Neural cell (in vitro differentiated cells): ENCODE results near the gene BORCS5.

Source experiments
- CTCF ChIP-seq: fragments of 450-650 bp; IDR thresholded peaks from 2 replicates; pipeline ENCODE4 v1.5.1; 2014; ENCODE audit warnings: antibody characterized with exemption, mild to moderate bottlenecking, moderate library complexity; ENCODE audit not compliant: poor library complexity, severe bottlenecking
- EP300 ChIP-seq: fragments of 450-650 bp; conservative IDR thresholded peaks from 2 replicates; pipeline ENCODE4 v1.6.1; 2014; ENCODE audit warnings: antibody characterized with exemption, mild to moderate bottlenecking, moderate library complexity; ENCODE audit not compliant: poor library complexity, severe bottlenecking
- EZH2 ChIP-seq: fragments of 200-600, 300-800 bp; shearing (Covaris generic), sonication (generic); IDR thresholded peaks from 2 replicates; pipeline ENCODE4 v1.6.1; 2014; ENCODE audit warnings: antibody characterized with exemption, low read length, borderline replicate concordance, mild to moderate bottlenecking; ENCODE audit not compliant: insufficient read depth, poor library complexity, severe bottlenecking
- MXI1 ChIP-seq: fragments of 450-650 bp; conservative IDR thresholded peaks from 2 replicates; pipeline ENCODE4 v1.6.1; 2014; ENCODE audit warnings: antibody characterized with exemption, mild to moderate bottlenecking; ENCODE audit not compliant: poor library complexity, severe bottlenecking
- POLR2AphosphoS5 ChIP-seq: IDR thresholded peaks from 2 replicates; pipeline ENCODE4 v1.6.1; 2012
- RAD21 ChIP-seq: fragments of 450-650 bp; conservative IDR thresholded peaks from 2 replicates; pipeline ENCODE4 v1.6.1; 2014; ENCODE audit warnings: antibody characterized with exemption, mild to moderate bottlenecking, moderate library complexity
- SMC3 ChIP-seq: fragments of 450-650 bp; conservative IDR thresholded peaks from 2 replicates; pipeline ENCODE4 v1.6.1; 2014; ENCODE audit warnings: antibody characterized with exemption, mild to moderate bottlenecking, moderate library complexity; ENCODE audit not compliant: poor library complexity
- TAF1 ChIP-seq: IDR thresholded peaks from 2 replicates; pipeline ENCODE4 v1.6.1; 2012; ENCODE audit warnings: low read depth
- TF ChIP-seq, protein P1 (sequence below): IDR thresholded peaks from 2 replicates; pipeline ENCODE4 v1.6.1; 2012; ENCODE audit warnings: borderline replicate concordance

GRCh38 chr12:12501121-12501520, 144.2 kb downstream of the BORCS5 start:
- TF ChIP-seq, protein P1, sequence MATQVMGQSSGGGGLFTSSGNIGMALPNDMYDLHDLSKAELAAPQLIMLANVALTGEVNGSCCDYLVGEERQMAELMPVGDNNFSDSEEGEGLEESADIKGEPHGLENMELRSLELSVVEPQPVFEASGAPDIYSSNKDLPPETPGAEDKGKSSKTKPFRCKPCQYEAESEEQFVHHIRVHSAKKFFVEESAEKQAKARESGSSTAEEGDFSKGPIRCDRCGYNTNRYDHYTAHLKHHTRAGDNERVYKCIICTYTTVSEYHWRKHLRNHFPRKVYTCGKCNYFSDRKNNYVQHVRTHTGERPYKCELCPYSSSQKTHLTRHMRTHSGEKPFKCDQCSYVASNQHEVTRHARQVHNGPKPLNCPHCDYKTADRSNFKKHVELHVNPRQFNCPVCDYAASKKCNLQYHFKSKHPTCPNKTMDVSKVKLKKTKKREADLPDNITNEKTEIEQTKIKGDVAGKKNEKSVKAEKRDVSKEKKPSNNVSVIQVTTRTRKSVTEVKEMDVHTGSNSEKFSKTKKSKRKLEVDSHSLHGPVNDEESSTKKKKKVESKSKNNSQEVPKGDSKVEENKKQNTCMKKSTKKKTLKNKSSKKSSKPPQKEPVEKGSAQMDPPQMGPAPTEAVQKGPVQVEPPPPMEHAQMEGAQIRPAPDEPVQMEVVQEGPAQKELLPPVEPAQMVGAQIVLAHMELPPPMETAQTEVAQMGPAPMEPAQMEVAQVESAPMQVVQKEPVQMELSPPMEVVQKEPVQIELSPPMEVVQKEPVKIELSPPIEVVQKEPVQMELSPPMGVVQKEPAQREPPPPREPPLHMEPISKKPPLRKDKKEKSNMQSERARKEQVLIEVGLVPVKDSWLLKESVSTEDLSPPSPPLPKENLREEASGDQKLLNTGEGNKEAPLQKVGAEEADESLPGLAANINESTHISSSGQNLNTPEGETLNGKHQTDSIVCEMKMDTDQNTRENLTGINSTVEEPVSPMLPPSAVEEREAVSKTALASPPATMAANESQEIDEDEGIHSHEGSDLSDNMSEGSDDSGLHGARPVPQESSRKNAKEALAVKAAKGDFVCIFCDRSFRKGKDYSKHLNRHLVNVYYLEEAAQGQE: no peak
- no peak for TF ChIP-seq CTCF
- TF ChIP-seq POLR2AphosphoS5: no peak
- TF ChIP-seq EZH2: no peak
- no peak for TF ChIP-seq MXI1
- no peak for TF ChIP-seq RAD21
- no peak for TF ChIP-seq EP300
- TF ChIP-seq TAF1: no peak
- no peak for TF ChIP-seq SMC3
